Small intestine (tissue), 7 donors: ENCODE results near the gene VSTM2L. TPM values are rescaled to one million over a fixed set of nuclear protein-coding genes. Genes with fewer than 3 reads are reported as not detected.

Experiments used
- DNase-seq, 2 donors: peaks; one replicate each; pipeline versions ENCODE4 v3.0.0 to v3.0.0-alpha.2; 2013
- FAIRE-seq: peaks from 2 replicates; lab custom pipeline; 2012; peaks lifted over from hg19 to GRCh38; lab: Jason Lieb, UNC
- H3K27ac ChIP-seq, 3 donors: one replicate each; pipeline ENCODE4 v1.5.1; 2013; ENCODE audit warnings: low read length in 2 of 3, mild to moderate bottlenecking in 2 of 3, control low read depth in 1 of 3, inconsistent platforms in 1 of 3, low read depth in 1 of 3, moderate library complexity in 1 of 3
- H3K27me3 ChIP-seq, 3 donors: one replicate each; pipeline ENCODE4 v1.6.1; 2013; ENCODE audit warnings: low read length in 3 of 3, inconsistent platforms in 1 of 3; ENCODE audit not compliant: control insufficient read depth in 3 of 3, insufficient read depth in 3 of 3
- H3K36me3 ChIP-seq, 3 donors: one replicate each; pipeline ENCODE4 v1.6.1; 2013; ENCODE audit warnings: low read length in 3 of 3, inconsistent platforms in 1 of 3, low read depth in 1 of 3, mild to moderate bottlenecking in 1 of 3, moderate library complexity in 1 of 3; ENCODE audit not compliant: control insufficient read depth in 3 of 3, insufficient read depth in 2 of 3
- H3K4me1 ChIP-seq, 3 donors: one replicate each; pipeline ENCODE4 v1.6.1; 2013; ENCODE audit warnings: low read length in 2 of 3, inconsistent platforms in 1 of 3, low read depth in 1 of 3, mild to moderate bottlenecking in 1 of 3, moderate library complexity in 1 of 3; ENCODE audit not compliant: control insufficient read depth in 3 of 3, insufficient read depth in 2 of 3
- H3K4me3 ChIP-seq, 3 donors: one replicate each; pipeline ENCODE4 v1.5.1; 2013; ENCODE audit warnings: low read length in 3 of 3, control low read depth in 1 of 3, inconsistent platforms in 1 of 3, low read depth in 1 of 3, mild to moderate bottlenecking in 1 of 3, moderate library complexity in 1 of 3
- H3K9me3 ChIP-seq, 2 donors: one replicate each; pipeline ENCODE4 v1.6.1; 2013; ENCODE audit warnings: low read depth in 1 of 2, low read length in 1 of 2; ENCODE audit not compliant: control insufficient read depth in 2 of 2, insufficient read depth in 1 of 2
- WGBS, 3 donors: extraction: QIAGEN DNeasy Blood & Tissue Kit; methylation state at CpG; one replicate each; pipeline ENCODE4 v1.1.7; 2013; 5-methylcytosine and 5-hydroxymethylcytosine counted together
- polyA plus RNA-seq, 4 donors: library from polyadenylated mRNA; stranded (reverse) in 3 of 4; unstranded in 1 of 4; fragments of 200-250 nt in 3 of 4; fragments of 120-200 nt in 1 of 4; gene quantifications; one replicate each; pipeline versions ENCODE4 v1.2.1 to v1.2.3, GENCODE V29; 2013
- donor health status: healthy with polysubstance abuse.
- donor health status: control.
- donor health status: control.
- donor health status: Bipolar disorder and iron deficiency.
- donor health status: healthy.

Gene VSTM2L
- polyA plus RNA-seq, 4 donors, result 0.67 to 15.6 (median 1.2) TPM

- 40 to 83% (median 81%) methylated on average over 7 to 12 of the region's 12 CpGs for WGBS, 3 donors
- Histone ChIP-seq H3K36me3 (peaks cover 0 to 8% (median 6%) of the 10 kb centered on the region in 3 donors), H3K4me1 (no peaks in the 10 kb centered on the region), H3K4me3 (no peak overlapping the region), H3K27ac (no peak overlapping the region), H3K27me3 (no peaks in the 10 kb centered on the region), H3K9me3 (no peaks in the 10 kb centered on the region)
- no peak for DNase-seq
- no peak for FAIRE-seq
These were observed 74.4 kb downstream of the VSTM2L start for GRCh38 chr20:37977338-37977737.

GRCh38 chr20:37977786-37978185, 74.9 kb downstream of the VSTM2L start:
- H3K36me3 ChIP-seq, result peaks cover 0 to 8% (median 6%) of the 10 kb centered on the region in 3 donors
- no peak overlapping the region for H3K4me3 ChIP-seq
- H3K27me3 ChIP-seq, result no peaks in the 10 kb centered on the region
- DNase-seq (no peak), FAIRE-seq (no peak)
- no peaks in the 10 kb centered on the region for H3K9me3 ChIP-seq
- H3K27ac ChIP-seq, result no peak overlapping the region
- 80 to 83% (median 80%) methylated on average over 6 of the region's 6 CpGs for WGBS, 3 donors
- no peaks in the 10 kb centered on the region for H3K4me1 ChIP-seq

- 89 to 91% (median 90%) methylated on average over 16 of the region's 16 CpGs for WGBS, 3 donors
- Histone ChIP-seq H3K4me1 (peaks cover 0 to 4% (median 0%) of the 10 kb centered on the region in 3 donors), H3K36me3 (peaks cover 0 to 19% (median 6%) of the 10 kb centered on the region in 3 donors), H3K27ac (no peak overlapping the region), H3K9me3 (no peaks in the 10 kb centered on the region), H3K27me3 (no peaks in the 10 kb centered on the region), H3K4me3 (no peak overlapping the region)
- FAIRE-seq (no peak), DNase-seq (no peak)
These were observed 76.4 kb downstream of the VSTM2L start for GRCh38 chr20:37979021-37979985.

- DNase-seq, result no peak
- Histone ChIP-seq H3K36me3 (peaks cover 0 to 20% (median 6%) of the 10 kb centered on the region in 3 donors), H3K4me3 (no peak overlapping the region), H3K4me1 (peaks cover 0 to 9% (median 0%) of the 10 kb centered on the region in 3 donors), H3K27me3 (no peaks in the 10 kb centered on the region), H3K27ac (no peak overlapping the region), H3K9me3 (no peaks in the 10 kb centered on the region)
- FAIRE-seq, result no peak
- 80 to 86% (median 80%) methylated on average over 8 of the region's 8 CpGs for WGBS, 3 donors
These were observed 77.5 kb downstream of the VSTM2L start for GRCh38 chr20:37980383-37980782.

GRCh38 chr20:37980876-37981275, 77.9 kb downstream of the VSTM2L start:
- no peaks in the 10 kb centered on the region for H3K27me3 ChIP-seq
- H3K4me3 ChIP-seq, result no peak overlapping the region
- FAIRE-seq, result no peak
- H3K36me3 ChIP-seq, result peaks cover 0 to 20% (median 6%) of the 10 kb centered on the region in 3 donors
- WGBS, 3 donors, result 98 to 99% (median 99%) methylated on average over 6 of the region's 6 CpGs
- no peak for DNase-seq
- H3K27ac ChIP-seq, result no peak overlapping the region
- H3K9me3 ChIP-seq, result no peaks in the 10 kb centered on the region
- peaks cover 0 to 12% (median 0%) of the 10 kb centered on the region in 3 donors for H3K4me1 ChIP-seq

- no peak for FAIRE-seq
These were observed 78.6 kb downstream of the VSTM2L start for GRCh38 chr20:37981568-37981967.

GRCh38 chr20:37983286-37983685, 80.4 kb downstream of the VSTM2L start:
- peaks cover 0 to 36% (median 2%) of the 10 kb centered on the region in 3 donors for H3K4me1 ChIP-seq
- FAIRE-seq, result no peak
- WGBS, 3 donors, result 86 to 88% (median 87%) methylated on average over 13 of the region's 13 CpGs
- H3K36me3 ChIP-seq, result peaks cover 0 to 26% (median 6%) of the 10 kb centered on the region in 3 donors
- no peaks in the 10 kb centered on the region for H3K9me3 ChIP-seq
- DNase-seq, result no peak
- no peak overlapping the region for H3K4me3 ChIP-seq
- no peaks in the 10 kb centered on the region for H3K27me3 ChIP-seq
- H3K27ac ChIP-seq, result no peak overlapping the region

More at GRCh38 chr20:37981568-37981967, 78.6 kb downstream of the VSTM2L start:
- peaks cover 0 to 20% (median 6%) of the 10 kb centered on the region in 3 donors for H3K36me3 ChIP-seq
- WGBS, 3 donors, result 95 to 98% (median 96%) methylated on average over 8 of the region's 8 CpGs
- peaks cover 0 to 19% (median 0%) of the 10 kb centered on the region in 3 donors for H3K4me1 ChIP-seq
- H3K9me3 ChIP-seq, result no peaks in the 10 kb centered on the region
- DNase-seq, result no peak
- no peaks in the 10 kb centered on the region for H3K27me3 ChIP-seq
- H3K4me3 ChIP-seq, result no peak overlapping the region
- no peak overlapping the region for H3K27ac ChIP-seq

GRCh38 chr20:37984018-37984785, 81.3 kb downstream of the VSTM2L start:
- peaks cover 0 to 45% (median 2%) of the 10 kb centered on the region in 3 donors for H3K4me1 ChIP-seq
- FAIRE-seq (no peak), DNase-seq (peak; percentile 11 to 24)
- H3K27me3 ChIP-seq, result no peaks in the 10 kb centered on the region
- no peaks in the 10 kb centered on the region for H3K9me3 ChIP-seq
- peaks cover 0 to 26% (median 6%) of the 10 kb centered on the region in 3 donors for H3K36me3 ChIP-seq
- no peak overlapping the region for H3K27ac ChIP-seq
- 69 to 72% (median 71%) methylated on average over 14 of the region's 14 CpGs for WGBS, 3 donors
- no peak overlapping the region for H3K4me3 ChIP-seq
